Activated naive CD4-positive, alpha-beta T cell treated with anti-CD3 and anti-CD28 coated beads for 36 hours (primary cell): ENCODE measurements around the gene SLC6A6. TPM values are rescaled to one million over a fixed set of nuclear protein-coding genes. Genes with fewer than 3 reads are reported as not detected.

Source experiments
- CTCF ChIA-PET: fragments of 350-600 bp; sonication (Branson Sonifier 250); formaldehyde crosslinking; loops from one replicate; lab custom pipeline; 2021; ENCODE audit warnings: antibody characterized with exemption; lab: Charles Lee
- DNase-seq: peaks from one replicate; pipeline ENCODE4 v3.0.0-alpha.2; 2020
- H3K27ac Mint-ChIP-seq: one replicate; pipeline ENCODE4 v1.8.0; 2021; ENCODE audit warnings: mild to moderate bottlenecking, mixed read lengths
- H3K27me3 Mint-ChIP-seq: one replicate; pipeline ENCODE4 v1.8.0; 2021; ENCODE audit warnings: low read depth, mixed read lengths
- H3K36me3 Mint-ChIP-seq: one replicate; pipeline ENCODE4 v1.8.0; 2021; ENCODE audit warnings: low read depth, mixed read lengths
- H3K4me1 Mint-ChIP-seq: one replicate; pipeline ENCODE4 v1.8.0; 2021; ENCODE audit warnings: low read depth, mixed read lengths
- H3K4me3 Mint-ChIP-seq: one replicate; pipeline ENCODE4 v1.8.0; 2021; ENCODE audit warnings: mild to moderate bottlenecking, moderate library complexity, mixed read lengths
- H3K9me3 Mint-ChIP-seq: one replicate; pipeline ENCODE4 v1.8.0; 2021; ENCODE audit warnings: mixed read lengths
- intact Hi-C: fragments of 100-400 bp; cut with micrococcal nuclease; formaldehyde crosslinking; loops from one replicate; pipeline ENCODE4 v1.15.1; 2023
- total RNA-seq, 2 experiments: library from RNA; stranded (reverse); gene quantifications; one replicate each; pipeline ENCODE4 v1.2.3, GENCODE V29; 2021

SLC6A6 gene
- total RNA-seq, 2 experiments from 2014 or later: 32.2 to 36.9 TPM

DNA sequence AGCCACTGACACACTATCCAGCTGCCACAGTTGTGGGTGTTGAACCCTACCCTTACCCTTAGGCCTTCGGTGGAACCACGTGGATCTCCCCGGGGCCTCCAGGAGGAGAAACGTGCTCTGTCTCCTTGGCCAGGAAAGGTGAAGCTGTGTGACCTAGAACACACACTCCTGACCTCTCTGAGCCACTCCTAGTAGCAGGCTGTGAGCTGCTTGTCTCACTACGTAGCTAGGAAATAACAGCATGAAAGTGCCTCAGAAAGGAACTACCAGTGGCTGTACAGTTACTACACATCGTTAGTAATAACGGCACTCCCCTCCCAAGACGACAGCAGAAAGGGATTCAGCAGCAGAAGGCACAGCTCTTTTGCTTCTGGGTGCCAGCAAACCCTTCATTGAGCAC is 36.2 kb upstream of the SLC6A6 start:
- no peak overlapping the region for H3K27ac Mint-ChIP-seq
- no peak for DNase-seq
- CTCF ChIA-PET: interaction anchor here (0.5 to 1.1 kb wide), 2 partner anchors 123 to 163 kb away, joined by 3 read pairs; no protein-coding TSS in a partner anchor
- no peaks in the 10 kb centered on the region for H3K9me3 Mint-ChIP-seq
- no peaks in the 10 kb centered on the region for H3K4me1 Mint-ChIP-seq
- intact Hi-C loops: no loop called here
- H3K27me3 Mint-ChIP-seq: no peaks in the 10 kb centered on the region
- H3K36me3 Mint-ChIP-seq: no peaks in the 10 kb centered on the region
- no peak overlapping the region for H3K4me3 Mint-ChIP-seq

GRCh38 chr3:14366915-14367823 is 35.2 kb upstream of the SLC6A6 start:
- Mint-ChIP-seq H3K27me3 (no peaks in the 10 kb centered on the region), H3K27ac (no peak overlapping the region), H3K36me3 (no peaks in the 10 kb centered on the region), H3K4me3 (no peak overlapping the region), H3K4me1 (no peaks in the 10 kb centered on the region), H3K9me3 (no peaks in the 10 kb centered on the region)
- no peak for DNase-seq
- intact Hi-C loops: no loop called here
- CTCF ChIA-PET: interaction anchor here (0.6 to 1.1 kb wide), 2 partner anchors 29 to 164 kb away, joined by 3 read pairs; no protein-coding TSS in a partner anchor

DNA sequence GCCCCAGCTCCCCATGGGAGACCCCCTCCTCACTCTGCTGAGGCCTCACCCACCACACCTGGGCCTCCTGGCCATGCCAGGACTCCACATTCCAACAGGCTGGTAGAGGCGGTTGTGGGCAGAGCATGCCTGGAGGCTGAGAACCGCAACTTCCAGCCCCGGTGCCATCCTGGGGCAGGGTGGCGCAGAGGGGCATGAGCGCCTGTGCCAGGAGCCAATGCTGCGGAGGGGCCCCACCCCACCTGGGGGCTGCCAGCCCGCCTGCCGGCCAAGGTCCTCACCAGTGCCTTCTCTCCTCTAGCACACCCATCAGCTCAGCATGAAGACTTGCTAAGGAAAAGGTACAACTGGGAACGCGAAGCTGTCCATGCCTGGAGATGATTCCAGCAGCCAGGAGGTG is 34.3 kb upstream of the SLC6A6 start:
- no peak overlapping the region for H3K27ac Mint-ChIP-seq
- CTCF ChIA-PET: no interaction called here
- H3K9me3 Mint-ChIP-seq: no peaks in the 10 kb centered on the region
- H3K4me1 Mint-ChIP-seq: no peaks in the 10 kb centered on the region
- no peak for DNase-seq
- H3K27me3 Mint-ChIP-seq: no peaks in the 10 kb centered on the region
- intact Hi-C loops: no loop called here
- H3K4me3 Mint-ChIP-seq: no peak overlapping the region
- H3K36me3 Mint-ChIP-seq: no peaks in the 10 kb centered on the region

DNA sequence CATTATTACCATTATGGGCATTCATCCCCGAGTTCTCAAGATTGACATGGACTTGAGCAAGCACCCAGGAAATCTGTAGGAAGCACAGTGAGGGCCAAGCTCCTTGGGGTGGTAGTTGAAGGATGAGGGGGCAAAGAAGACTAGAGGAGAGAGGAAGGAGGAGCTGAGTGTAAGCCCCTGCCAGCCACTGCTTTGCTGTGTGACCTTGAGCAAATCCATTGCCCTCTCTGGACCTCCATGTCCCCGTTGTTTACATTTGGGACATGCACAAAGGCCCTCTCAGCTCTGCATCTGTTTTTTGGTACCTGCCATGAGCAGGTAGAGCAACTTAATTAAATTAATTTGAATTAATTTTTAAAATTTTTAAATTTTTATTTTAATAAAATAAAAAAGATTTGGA is 33.5 kb upstream of the SLC6A6 start:
- Mint-ChIP-seq H3K36me3 (no peaks in the 10 kb centered on the region), H3K27ac (no peak overlapping the region), H3K4me3 (no peak overlapping the region), H3K9me3 (no peaks in the 10 kb centered on the region), H3K27me3 (no peaks in the 10 kb centered on the region), H3K4me1 (no peaks in the 10 kb centered on the region)
- intact Hi-C loops: no loop called here
- CTCF ChIA-PET: no interaction called here
- DNase-seq: no peak

DNA sequence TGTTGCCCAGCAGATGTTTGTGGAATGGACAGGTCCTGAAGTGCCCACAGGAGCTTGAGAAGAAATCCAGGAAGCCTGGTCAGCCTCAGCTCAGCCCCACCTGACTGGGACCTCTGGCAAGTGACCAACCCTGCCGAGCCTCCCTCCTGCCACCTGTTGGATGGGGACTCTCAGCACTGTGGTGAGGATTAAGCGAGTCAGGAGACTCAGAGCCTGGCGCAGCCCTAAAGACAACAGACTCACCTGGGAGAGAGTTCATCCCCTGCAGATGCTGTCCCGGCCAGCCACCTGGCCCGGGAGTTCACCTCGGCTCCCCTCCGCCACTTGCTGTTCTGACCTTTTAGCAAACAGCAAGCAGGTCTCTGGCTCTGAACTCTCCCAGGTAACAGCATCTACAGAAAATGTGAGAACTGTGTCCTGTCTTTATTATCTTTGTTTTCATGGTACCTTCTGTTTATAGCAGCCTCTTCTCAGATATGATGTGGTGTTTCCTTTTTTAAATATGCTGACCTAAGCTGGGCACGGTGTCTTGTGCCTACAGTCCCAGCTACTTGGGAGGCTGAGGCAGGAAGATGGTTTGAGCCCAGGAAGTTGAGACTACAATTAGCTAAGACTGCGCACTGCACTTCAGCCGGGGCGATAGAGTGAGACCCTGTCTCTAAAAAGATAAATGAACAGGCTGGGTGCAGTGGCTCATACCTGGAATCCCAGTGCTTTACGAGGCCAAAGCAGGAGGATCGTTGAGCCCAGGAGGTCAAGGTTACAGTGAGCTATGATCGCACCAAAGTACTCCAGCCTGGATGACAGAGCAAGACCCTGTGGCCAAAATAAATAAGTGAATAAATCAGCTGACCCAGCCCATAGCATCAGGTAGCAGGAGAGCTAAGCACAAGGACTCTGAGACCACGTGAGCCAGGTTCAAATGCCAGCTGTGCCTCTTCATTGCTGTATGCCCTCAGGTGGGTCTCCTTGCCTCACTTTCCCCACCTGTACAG is 32.4 kb upstream of the SLC6A6 start:
- CTCF ChIA-PET: interaction anchor here (0.5 kb wide), 1 partner anchor 852 kb away, joined by 4 read pairs; no protein-coding TSS in a partner anchor
- no peaks in the 10 kb centered on the region for H3K9me3 Mint-ChIP-seq
- no peak overlapping the region for H3K27ac Mint-ChIP-seq
- no peaks in the 10 kb centered on the region for H3K36me3 Mint-ChIP-seq
- no peak for DNase-seq
- no peaks in the 10 kb centered on the region for H3K4me1 Mint-ChIP-seq
- intact Hi-C loops: no loop called here
- H3K27me3 Mint-ChIP-seq: no peaks in the 10 kb centered on the region
- no peak overlapping the region for H3K4me3 Mint-ChIP-seq

DNA sequence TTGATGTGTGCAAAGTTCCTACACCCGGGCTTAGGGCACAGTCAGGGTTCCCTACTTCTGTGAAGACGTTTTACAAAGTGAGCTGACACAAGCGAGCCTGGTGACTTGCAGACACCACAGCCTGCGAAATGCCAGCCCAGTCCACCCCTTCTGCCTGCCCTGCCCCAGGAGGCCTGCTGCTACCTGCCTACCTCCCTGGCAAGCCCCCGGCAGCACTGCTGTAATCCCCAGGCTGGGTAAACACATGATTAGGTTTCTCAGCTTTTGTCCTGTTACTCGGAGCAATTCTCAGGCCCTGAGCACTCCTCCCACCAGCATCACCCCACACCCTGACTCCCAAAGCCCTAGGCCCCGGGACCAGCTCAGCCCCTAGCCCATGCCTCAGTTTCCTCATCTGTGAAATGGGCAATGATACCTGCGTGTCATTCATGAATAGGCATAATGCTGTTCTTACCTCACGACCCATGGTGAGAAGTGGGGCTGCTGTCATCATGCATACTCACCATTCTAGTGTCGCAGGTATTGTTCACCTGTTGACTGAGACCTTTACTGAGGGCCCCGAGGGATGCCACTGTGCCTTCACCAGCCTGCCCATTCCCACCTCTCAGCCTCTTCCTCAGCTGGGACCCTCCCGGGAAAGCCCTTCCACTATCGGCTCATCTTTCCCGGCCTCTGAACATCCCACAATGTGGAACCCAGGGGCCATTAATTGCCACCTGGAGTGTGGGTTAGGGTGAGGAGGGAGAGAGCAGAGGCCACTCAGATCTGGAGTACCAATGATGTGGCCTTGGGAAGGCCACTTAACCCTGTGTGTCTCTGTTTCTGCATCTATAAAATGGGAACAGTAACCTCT is 31.5 kb upstream of the SLC6A6 start:
- Mint-ChIP-seq H3K4me3 (no peak overlapping the region), H3K36me3 (no peaks in the 10 kb centered on the region)
- CTCF ChIA-PET: interaction anchor here (0.5 kb wide), 1 partner anchor 851 kb away, joined by 4 read pairs; no protein-coding TSS in a partner anchor

GRCh38 chr3:14371573-14372474 is 30.6 kb upstream of the SLC6A6 start:
- intact Hi-C loops: no loop called here
- Mint-ChIP-seq H3K27me3 (no peaks in the 10 kb centered on the region), H3K27ac (no peak overlapping the region), H3K4me3 (no peak overlapping the region), H3K36me3 (no peaks in the 10 kb centered on the region), H3K9me3 (no peaks in the 10 kb centered on the region), H3K4me1 (no peaks in the 10 kb centered on the region)
- CTCF ChIA-PET: no interaction called here
- DNase-seq: peak; percentile 9

More for the DNA sequence above, 31.5 kb upstream of the SLC6A6 start:
- intact Hi-C loops: no loop called here
- no peak overlapping the region for H3K27ac Mint-ChIP-seq
- H3K9me3 Mint-ChIP-seq: no peaks in the 10 kb centered on the region
- DNase-seq: no peak
- H3K27me3 Mint-ChIP-seq: no peaks in the 10 kb centered on the region
- H3K4me1 Mint-ChIP-seq: no peaks in the 10 kb centered on the region

DNA sequence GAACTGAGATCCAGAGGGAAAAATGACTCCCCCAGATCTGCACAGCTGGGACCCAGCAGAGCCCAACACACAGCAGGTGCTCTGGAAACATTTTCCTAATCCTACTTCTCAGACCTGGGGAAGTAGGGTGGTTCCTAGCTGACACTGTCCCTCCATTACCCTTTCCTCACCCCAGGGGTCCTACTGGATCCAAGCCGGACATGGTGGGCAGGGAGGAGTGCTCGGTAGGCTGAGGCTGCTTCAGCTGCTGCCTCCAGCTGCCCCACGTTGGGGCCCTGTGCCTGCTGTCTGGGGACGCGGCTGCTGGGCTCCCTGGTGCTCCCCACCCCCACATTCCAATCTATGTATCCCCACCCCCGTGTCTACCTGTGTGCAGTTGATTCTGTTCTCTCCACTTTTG is 29.8 kb upstream of the SLC6A6 start:
- Mint-ChIP-seq H3K36me3 (no peaks in the 10 kb centered on the region), H3K27ac (no peak overlapping the region), H3K9me3 (no peaks in the 10 kb centered on the region), H3K27me3 (no peaks in the 10 kb centered on the region), H3K4me1 (peaks cover 7% of the 10 kb centered on the region), H3K4me3 (no peak overlapping the region)
- DNase-seq: no peak
- intact Hi-C loops: no loop called here
- CTCF ChIA-PET: no interaction called here

DNA sequence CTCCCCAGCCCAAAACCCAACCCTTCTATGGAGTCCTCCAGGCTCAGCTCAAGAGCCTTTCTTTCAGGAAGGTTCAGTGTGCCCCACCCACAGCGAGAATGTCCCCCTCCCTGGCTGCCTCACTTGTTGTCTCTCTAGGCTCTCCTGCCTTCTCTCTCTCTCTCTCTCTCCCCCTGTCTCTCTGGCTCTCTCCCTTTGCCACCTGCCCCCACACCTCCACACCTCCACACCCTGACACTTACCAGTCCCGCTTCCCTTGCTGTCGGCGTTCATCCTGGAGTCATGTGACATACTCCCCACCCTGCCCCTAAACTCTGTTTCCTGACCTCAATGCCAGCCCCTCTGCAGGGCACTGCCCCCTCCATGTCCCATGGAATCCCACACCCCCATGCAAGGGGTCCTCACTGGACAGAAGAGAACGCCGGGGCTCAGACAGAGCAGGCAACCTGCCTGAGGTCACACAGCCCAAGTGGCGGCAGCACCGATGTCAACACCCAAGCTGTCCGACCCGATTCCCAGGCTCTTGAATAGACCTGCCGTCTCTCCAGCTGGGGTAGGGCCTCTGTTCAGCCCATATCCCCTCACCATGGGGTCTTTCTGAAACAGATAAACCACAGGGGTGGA is 28.5 kb upstream of the SLC6A6 start:
- Mint-ChIP-seq H3K36me3 (no peaks in the 10 kb centered on the region), H3K9me3 (no peaks in the 10 kb centered on the region), H3K27me3 (no peaks in the 10 kb centered on the region), H3K27ac (no peak overlapping the region), H3K4me1 (peaks cover 13% of the 10 kb centered on the region), H3K4me3 (no peak overlapping the region)
- CTCF ChIA-PET: interaction anchor here (0.7 kb wide), 1 partner anchor 1272 kb away, joined by 3 read pairs; no protein-coding TSS in a partner anchor
- intact Hi-C loops: no loop called here
- no peak for DNase-seq

- CTCF ChIA-PET: interaction anchor here (0.7 kb wide), 1 partner anchor 1272 kb away, joined by 3 read pairs; no protein-coding TSS in a partner anchor
- Mint-ChIP-seq H3K27ac (no peak overlapping the region), H3K9me3 (no peaks in the 10 kb centered on the region), H3K4me3 (no peak overlapping the region), H3K4me1 (peaks cover 13% of the 10 kb centered on the region), H3K27me3 (no peaks in the 10 kb centered on the region), H3K36me3 (no peaks in the 10 kb centered on the region)
- DNase-seq: no peak
- intact Hi-C loops: no loop called here
Observed at GRCh38 chr3:14374444-14374883, 27.9 kb upstream of the SLC6A6 start.
